K562 (cell line): ENCODE measurements around the gene CTDSP1. TPM values are rescaled to one million over a fixed set of nuclear protein-coding genes. Genes with fewer than 3 reads are reported as not detected.

Experiments
- ARID3A ChIP-seq: IDR thresholded peaks from 2 replicates; pipeline ENCODE4 v1.6.1; 2012; ENCODE audit warnings: low read depth, low read length, improper control_type of control experiment, borderline replicate concordance
- EWSR1 ChIP-seq: fragments of 450-650 bp; IDR thresholded peaks from 2 replicates; pipeline ENCODE4 v1.6.1; 2018; ENCODE audit warnings: borderline replicate concordance, mild to moderate bottlenecking, low read depth, moderate library complexity; ENCODE audit not compliant: partially characterized antibody
- JUNB ChIP-seq: fragments of 450-650 bp; formaldehyde crosslinking; conservative IDR thresholded peaks from 2 replicates; pipeline ENCODE4 v1.4.0; 2020; ENCODE audit warnings: mild to moderate bottlenecking
- KLF13 ChIP-seq: fragments of 450-650 bp; IDR thresholded peaks from 2 replicates; pipeline ENCODE4 v1.6.1; 2016; ENCODE audit warnings: missing genetic modification characterization, low read depth, mild to moderate bottlenecking, missing compliant biosample characterization, moderate library complexity, borderline replicate concordance
- L3MBTL2 ChIP-seq: fragments of 450-650 bp; IDR thresholded peaks from 2 replicates; pipeline ENCODE4 v1.6.1; 2016; ENCODE audit warnings: mild to moderate bottlenecking, moderate library complexity
- LEF1 ChIP-seq: fragments of 450-650 bp; IDR thresholded peaks from 2 replicates; pipeline ENCODE4 v1.6.1; 2016; ENCODE audit warnings: mild to moderate bottlenecking
- MTA1 ChIP-seq: fragments of 450-650 bp; IDR thresholded peaks from 2 replicates; pipeline ENCODE4 v1.6.1; 2017; ENCODE audit warnings: borderline replicate concordance
- POLR2B ChIP-seq: fragments of 450-650 bp; IDR thresholded peaks from 2 replicates; pipeline ENCODE4 v1.6.1; 2018; ENCODE audit warnings: low read depth; ENCODE audit not compliant: partially characterized antibody
- RBM22 ChIP-seq: fragments of 200-400 bp; formaldehyde crosslinking; IDR thresholded peaks from 2 replicates; pipeline ENCODE4 v1.6.1; 2018; ENCODE audit warnings: low read length, low read depth; ENCODE audit not compliant: poor library complexity, severe bottlenecking
- TCF15 ChIP-seq: fragments of 250-450 bp; sonication (Bioruptor Pico); IDR thresholded peaks from 2 replicates; pipeline ENCODE4 v1.8.0; 2022; ENCODE audit warnings: moderate library complexity, mild to moderate bottlenecking, inconsistent platforms
- TGIF2 ChIP-seq: sonication (generic); formaldehyde crosslinking; IDR thresholded peaks from 2 replicates; pipeline ENCODE4 v1.8.1; 2022; ENCODE audit warnings: mild to moderate bottlenecking, missing genetic modification reagents, moderate library complexity
- THAP7 ChIP-seq: fragments of 250-450 bp; sonication (Bioruptor Pico); IDR thresholded peaks from 2 replicates; pipeline ENCODE4 v1.5.0; 2021
- ZFP30 ChIP-seq: fragments of 250-450 bp; sonication (Bioruptor Pico); IDR thresholded peaks from 2 replicates; pipeline ENCODE4 v1.8.0; 2022; ENCODE audit warnings: moderate library complexity, mild to moderate bottlenecking, inconsistent platforms, borderline replicate concordance
- ZNF212 ChIP-seq: fragments of 450-650 bp; formaldehyde crosslinking; IDR thresholded peaks from 2 replicates; pipeline ENCODE4 v1.4.0; 2020; ENCODE audit warnings: mild to moderate bottlenecking
- ZNF253 ChIP-seq: fragments of 250-450 bp; sonication (Bioruptor Pico); conservative IDR thresholded peaks from 2 replicates; pipeline ENCODE4 v1.6.1; 2021; ENCODE audit warnings: mild to moderate bottlenecking
- ZNF398 ChIP-seq: fragments of 250-450 bp; sonication (Bioruptor Pico); IDR thresholded peaks from 2 replicates; pipeline ENCODE4 v1.8.0; 2021; ENCODE audit warnings: moderate library complexity, mild to moderate bottlenecking, inconsistent platforms
- ZNF408 ChIP-seq: fragments of 250-450 bp; sonication (Bioruptor Pico); IDR thresholded peaks from 2 replicates; pipeline ENCODE4 v1.4.0; 2020; ENCODE audit warnings: low read depth, mild to moderate bottlenecking, moderate library complexity
- ZNF592 ChIP-seq: fragments of 450-650 bp; IDR thresholded peaks from 2 replicates; pipeline ENCODE4 v1.6.1; 2017; ENCODE audit warnings: antibody characterized with exemption, mild to moderate bottlenecking
- polyA plus RNA-seq, 8 experiments: library from polyadenylated mRNA; depleted of rRNA in 4 of 8; stranded (reverse) in 5 of 8; unstranded in 3 of 8; fragments of >200 nt; fragmentation: Nextera tagmentation in 2 of 8; fragmentation: Illumina TruSeq in 1 of 8; extraction: Ambion mirVana in 2 of 8; extraction: Trizol in 1 of 8; gene quantifications; 2 replicates each; pipeline versions ENCODE4 v1.2.1 to v1.2.3, GENCODE V29; 2011 to 2014; ENCODE audit warnings: inconsistent platforms in 1 of 8, missing spikeins in 1 of 8
- total RNA-seq, 7 experiments: library from RNA; depleted of rRNA in 6 of 7; stranded (reverse); fragments of >200 nt in 6 of 7; fragmentation: Illumina TruSeq in 2 of 7; extraction: Trizol in 2 of 7; gene quantifications; 2 replicates each; pipeline versions ENCODE4 v1.2.1 to v1.2.3, GENCODE V29; 2011 to 2021; ENCODE audit warnings: low replicate concordance in 1 of 7

Gene CTDSP1
- total and polyA plus RNA-seq, 9 of the 15 experiments (the other 6 are each of a cell fraction or from before 2014, with no cell fraction given): 2.4 to 74.8 (median 45.8) TPM

GRCh38 chr2:218396688-218397462, 2.8 kb upstream of the CTDSP1 start (continued):
- TF ChIP-seq JUNB (CRISPR knock-in tag): no peak
- no peak for TF ChIP-seq LEF1
- no peak for TF ChIP-seq ZNF398 (CRISPR knock-in tag)
- TF ChIP-seq L3MBTL2: no peak
- TF ChIP-seq ZNF408: no peak
- peak; percentile 6 for TF ChIP-seq POLR2B
- TF ChIP-seq THAP7 (CRISPR knock-in tag): no peak
- TF ChIP-seq ZNF253 (CRISPR knock-in tag): no peak
- TF ChIP-seq ARID3A: no peak
- TF ChIP-seq ZNF592: 0 out of 2 replicates have a peak, but pooled peaks have one; percentile 32
- no peak for TF ChIP-seq ZFP30
- TF ChIP-seq ZNF212 (CRISPR knock-in tag): no peak
- no peak for TF ChIP-seq KLF13 (tag)
- TF ChIP-seq TGIF2 (CRISPR knock-in tag): no peak
- TF ChIP-seq EWSR1: no peak
- 0 out of 2 replicates have a peak, but pooled peaks have one; percentile 30 for TF ChIP-seq MTA1
- no peak for TF ChIP-seq TCF15 (CRISPR knock-in tag)
- TF ChIP-seq RBM22: no peak
